HCT116 (cell line): Measurements from ENCODE around the gene KRI1. TPM values are rescaled to one million over a fixed set of nuclear protein-coding genes. Genes with fewer than 3 reads are reported as not detected.

Experiments used
- ATAC-seq: fragments of 200-7000 bp; cut with Tn5 transposase; 2 replicates; pipeline ENCODE4 v1.9.1; 2020; ENCODE audit warnings: mild to moderate bottlenecking, moderate library complexity
- Bru-seq: library from RNA; stranded (reverse); fragments of 400-500 nt; gene quantifications from one replicate; lab custom pipeline; 2021; lab: Mats Ljungman, UMichigan
- BruChase-seq, 2 experiments: library from RNA; stranded (reverse); fragments of 400-500 nt; gene quantifications; one replicate each; lab custom pipeline; 2021; lab: Mats Ljungman, UMichigan
- BruUV-seq: library from RNA; stranded (reverse); fragments of 400-500 nt; replicated peaks from 2 replicates; lab custom pipeline; 2021; lab: Mats Ljungman, UMichigan
- CTCF ChIA-PET: fragments of 300-600 bp; sonication (Branson Sonifier 250); formaldehyde crosslinking; loops from one replicate; lab custom pipeline; 2021; ENCODE audit warnings: antibody characterized with exemption; lab: Charles Lee
- POLR2A ChIA-PET: fragments of 300-600, 350-600 bp; sonication (Branson Sonifier 250); formaldehyde crosslinking; loops from one replicate; lab custom pipeline; 2021; ENCODE audit warnings: antibody characterized with exemption; lab: Charles Lee
- RAD21 ChIA-PET, 2 experiments: fragments of 300-600 bp; sonication (Branson Sonifier 250); formaldehyde crosslinking; loops; one replicate each; lab custom pipeline; 2023; ENCODE audit warnings: low total read pairs in 2 of 2; ENCODE audit not compliant: uncharacterized antibody in 2 of 2, unreplicated experiment in 2 of 2, low non-redundant PET in 1 of 2; lab: Charles Lee
- DNase-seq: peaks from one replicate; pipeline ENCODE4 v3.0.0-alpha.2; 2010; ENCODE audit warnings: low read depth, low spot score
- H2AFZ ChIP-seq: fragments of 200-600 bp; shearing (Covaris generic), sonication (generic); 2 replicates; pipeline ENCODE4 v1.6.1; 2017; ENCODE audit warnings: low read depth, mixed run types, mixed read lengths, antibody characterized with exemption, low read length; ENCODE audit not compliant: poor library complexity, severe bottlenecking
- H3K27ac ChIP-seq: 2 replicates; pipeline ENCODE4 v1.5.1; 2012; ENCODE audit warnings: low read depth, low read length
- H3K27me3 ChIP-seq: fragments of 200-600 bp; sonication (generic); 2 replicates; pipeline ENCODE4 v1.6.1; 2016; ENCODE audit warnings: mixed run types, low read length, mixed read lengths; ENCODE audit not compliant: insufficient read depth
- H3K36me3 ChIP-seq, 2 experiments: fragments of 200-500 bp in 1 of 2; fragments of 200-600 bp in 1 of 2; sonication (Bioruptor generic) in 1 of 2; sonication (generic) in 1 of 2; 2 replicates each; pipeline versions ENCODE4 v1.5.1 to v1.6.1; 2014 to 2016; ENCODE audit warnings: low read length in 2 of 2, inconsistent platforms in 1 of 2, mixed read lengths in 1 of 2, mixed run types in 1 of 2; ENCODE audit not compliant: insufficient read depth in 2 of 2, control insufficient read depth in 1 of 2
- H3K4me1 ChIP-seq, 2 experiments: fragments of 200-600 bp in 1 of 2; sonication (generic) in 1 of 2; 2 replicates each; pipeline versions ENCODE4 v1.5.1 to v1.6.1; 2012 to 2017; ENCODE audit warnings: low read length in 2 of 2, inconsistent platforms in 1 of 2, mild to moderate bottlenecking in 1 of 2, mixed read lengths in 1 of 2, mixed run types in 1 of 2, moderate library complexity in 1 of 2; ENCODE audit not compliant: insufficient read depth in 2 of 2, control insufficient read depth in 1 of 2
- H3K4me2 ChIP-seq: fragments of 200-600 bp; sonication (generic); 2 replicates; pipeline ENCODE4 v1.6.1; 2017; ENCODE audit warnings: mixed run types, low read length, mixed read lengths
- H3K4me3 ChIP-seq, 2 experiments: fragments of 200-600 bp in 1 of 2; sonication (generic) in 1 of 2; replicated peaks in 1 of 2; 2 replicates each; pipeline ENCODE4 v1.5.1; 2011 to 2016; ENCODE audit warnings: low read length in 2 of 2, control low read depth in 1 of 2, low read depth in 1 of 2, mild to moderate bottlenecking in 1 of 2, mixed read lengths in 1 of 2, mixed run types in 1 of 2
- H3K79me2 ChIP-seq: fragments of 200-600 bp; sonication (generic); 2 replicates; pipeline ENCODE4 v1.6.1; 2017; ENCODE audit warnings: mild to moderate bottlenecking, mixed run types, low read length, moderate library complexity, mixed read lengths; ENCODE audit not compliant: insufficient read depth
- H3K9ac ChIP-seq: fragments of 200-600 bp; sonication (generic); 2 replicates; pipeline ENCODE4 v1.6.1; 2016; ENCODE audit warnings: low read length, mixed read lengths
- H3K9me2 ChIP-seq: fragments of 200-600 bp; sonication (generic), shearing (Covaris generic); 2 replicates; pipeline ENCODE4 v1.6.1; 2017; ENCODE audit warnings: mixed run types, mild to moderate bottlenecking, moderate library complexity; ENCODE audit not compliant: insufficient read depth
- H3K9me3 ChIP-seq, 2 experiments: fragments of 200-500 bp in 1 of 2; fragments of 200-600 bp in 1 of 2; sonication (Bioruptor generic) in 1 of 2; sonication (generic) in 1 of 2; 2 replicates each; pipeline ENCODE4 v1.6.1; 2014 to 2017; ENCODE audit warnings: low read length in 2 of 2, mixed read lengths in 2 of 2, inconsistent platforms in 1 of 2, low read depth in 1 of 2, mild to moderate bottlenecking in 1 of 2, mixed run types in 1 of 2, moderate library complexity in 1 of 2; ENCODE audit not compliant: control insufficient read depth in 1 of 2, insufficient read depth in 1 of 2
- H4K20me1 ChIP-seq: fragments of 200-600 bp; sonication (generic), shearing (Covaris generic); 2 replicates; pipeline ENCODE4 v1.6.1; 2017; ENCODE audit warnings: mixed run types, mild to moderate bottlenecking, moderate library complexity; ENCODE audit not compliant: insufficient read depth
- EGR1 ChIP-seq: IDR thresholded peaks from 2 replicates; pipeline ENCODE4 v1.6.1; 2012; ENCODE audit warnings: low read depth
- ELF1 ChIP-seq: IDR thresholded peaks from 2 replicates; pipeline ENCODE4 v1.6.1; 2012; ENCODE audit warnings: low read depth, borderline replicate concordance
- EZH2 ChIP-seq: fragments of 200-600 bp; sonication (generic); IDR thresholded peaks from 2 replicates; pipeline ENCODE4 v1.6.1; 2017; ENCODE audit warnings: antibody characterized with exemption, mixed run types
- JUND ChIP-seq: IDR thresholded peaks from 2 replicates; pipeline ENCODE4 v1.6.1; 2012
- POLR2A ChIP-seq: IDR thresholded peaks from 2 replicates; pipeline ENCODE4 v1.7.0; 2011; ENCODE audit warnings: borderline replicate concordance; ENCODE audit not compliant: insufficient read depth, insufficient read length; ENCODE audit errors: extremely low read depth
- POLR2AphosphoS5 ChIP-seq: IDR thresholded peaks from 2 replicates; pipeline ENCODE4 v1.6.1; 2011; ENCODE audit warnings: mild to moderate bottlenecking, low read depth, low read length, moderate library complexity
- SIN3A ChIP-seq: IDR thresholded peaks from 2 replicates; pipeline ENCODE4 v1.6.1; 2012; ENCODE audit warnings: low read depth
- SP1 ChIP-seq: IDR thresholded peaks from 2 replicates; pipeline ENCODE4 v1.6.1; 2012; ENCODE audit warnings: low read depth
- TCF7L2 ChIP-seq: IDR thresholded peaks from 2 replicates; pipeline ENCODE4 v1.7.0; 2011; ENCODE audit warnings: borderline replicate concordance, inconsistent platforms; ENCODE audit not compliant: insufficient read depth, insufficient read length; ENCODE audit errors: extremely low read depth
- YY1 ChIP-seq: IDR thresholded peaks from 2 replicates; pipeline ENCODE4 v1.6.1; 2011; ENCODE audit warnings: low read length, low read depth, moderate library complexity, mild to moderate bottlenecking; ENCODE audit not compliant: insufficient replicate concordance; ENCODE audit errors: extremely low read depth
- intact Hi-C: fragments of 100-400 bp; cut with micrococcal nuclease; formaldehyde crosslinking; loops from 2 replicates; pipeline ENCODE4 v1.10.0; 2022
- long read RNA-seq: library from polyadenylated mRNA; unstranded; transcript quantifications from one replicate; pipeline ENCODE4 v2.0.0, GENCODE V29; 2021; ENCODE audit not compliant: unreplicated experiment
- polyA plus RNA-seq: library from polyadenylated mRNA; unstranded; fragments of >200 nt; gene quantifications from 2 replicates; pipeline ENCODE4 v1.2.1, GENCODE V29; 2012; ENCODE audit warnings: missing spikeins
- total RNA-seq: library from RNA; stranded (reverse); gene quantifications from one replicate; pipeline ENCODE4 v1.2.1, GENCODE V29; 2021; ENCODE audit not compliant: unreplicated experiment
- TF ChIP-seq, protein P1 (sequence below): IDR thresholded peaks from 2 replicates; pipeline ENCODE4 v1.6.1; 2012
- TF ChIP-seq, protein P2 (sequence below), 3 experiments: fragments of 200-600 bp in 1 of 3; sonication (generic) in 1 of 3; IDR thresholded peaks in 2 of 3; conservative IDR thresholded peaks in 1 of 3; 2 replicates each; pipeline ENCODE4 v1.5.1; 2012 to 2017; ENCODE audit warnings: low read depth in 2 of 3, low read length in 2 of 3, antibody characterized with exemption in 1 of 3, borderline replicate concordance in 1 of 3, control low read depth in 1 of 3, mild to moderate bottlenecking in 1 of 3, mixed read lengths in 1 of 3, mixed run types in 1 of 3, moderate library complexity in 1 of 3; ENCODE audit not compliant: insufficient read depth in 1 of 3

KRI1 gene
- total RNA-seq (44.0 TPM), Bru-seq, nascent RNA (percentile 82 among the genes with signal in this experiment), BruChase-seq, experiment 1, labeled RNA remaining after a 6-hour chase (percentile 87 among the genes with signal in this experiment), BruChase-seq, experiment 2, labeled RNA remaining after a 2-hour chase (percentile 89 among the genes with signal in this experiment)
- polyA plus RNA-seq, result 27.5 and 32.5 TPM in 2 replicates
- long read RNA-seq, transcript KRI1-201 (19 exons, 3,023 nt), result major isoform, 43 of 101 reads
- long read RNA-seq, transcript KRI1-203 (18 exons, 2,545 nt), result minor isoform, 14 of 101 reads
- long read RNA-seq, partial matches to known transcripts, result 28 of 101 reads
- long read RNA-seq, other reads (novel, unspliced or antisense), result 15 of 101 reads

DNA sequence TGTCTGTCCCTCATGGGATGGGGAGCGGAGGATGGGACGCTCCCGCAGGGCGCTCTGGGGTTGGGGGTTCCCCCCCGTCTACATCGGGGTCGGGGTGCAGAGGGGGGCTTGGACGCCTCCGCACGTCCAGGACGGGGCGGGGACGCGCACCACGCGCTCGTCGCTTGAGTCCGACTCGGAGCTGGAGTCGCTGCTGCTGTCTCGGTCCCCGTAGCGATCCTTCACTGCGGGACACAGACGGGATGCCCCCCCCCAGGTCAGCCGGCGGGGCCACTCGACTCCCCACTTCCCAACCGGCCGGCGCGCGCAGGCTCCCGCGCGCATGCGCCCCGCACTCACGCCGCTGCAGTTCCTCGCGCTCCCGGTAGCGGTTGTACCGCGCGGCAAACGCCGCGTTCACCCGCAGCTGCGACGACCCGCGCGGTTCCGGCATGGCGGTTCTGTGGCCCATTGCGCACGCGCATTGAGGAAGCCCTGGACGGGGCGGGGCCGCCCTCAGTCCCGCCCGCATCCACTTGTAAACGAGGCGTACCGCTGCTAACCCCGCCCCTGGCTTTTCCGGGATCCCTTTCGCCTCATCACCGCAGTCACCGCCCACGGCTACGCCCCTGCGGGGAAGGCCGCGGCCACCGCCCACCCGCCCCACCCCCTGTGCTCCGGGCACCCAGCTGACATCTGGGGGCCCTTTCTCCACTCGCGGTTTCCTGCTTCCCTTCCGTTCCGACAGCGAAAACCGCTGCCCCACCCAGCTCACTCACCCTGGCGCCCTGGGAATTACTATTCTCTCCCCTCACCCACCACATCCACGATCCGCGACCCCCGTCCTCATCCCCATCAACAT lies at the start of gene KRI1:
Gene KRI1 (minus strand): TSS at position 444 of the 841 bp plus-strand sequence. CDS start 11 bp downstream, at position 433.
- Histone ChIP-seq H3K36me3 (peaks cover 2 to 18% of the 10 kb centered on the region in 2 experiments; a peak in 2 of 4 replicates), H3K4me2 (peak within 1 kb of the TSS; percentile 98), H3K9me3 (no peaks in the 10 kb centered on the region), H3K27ac (peak within 1 kb of the TSS; percentile 91), H3K9ac (peak within 1 kb of the TSS; percentile 99), H3K79me2 (peaks cover 25% of the 10 kb centered on the region), H3K9me2 (no peaks in the 10 kb centered on the region), H3K27me3 (no peaks in the 10 kb centered on the region), H4K20me1 (no peaks in the 10 kb centered on the region), H2AFZ (no peak within 1 kb of the TSS), H3K4me1 (peaks cover 31 to 46% of the 10 kb centered on the region in 2 experiments)
- RAD21 ChIA-PET, result interaction anchor here in 1 of 2 experiments (0.7 kb wide), 1 partner anchor 757 kb away, joined by 4 read pairs; no protein-coding TSS in a partner anchor
- CTCF ChIA-PET, result interaction anchor here (1.0 to 1.3 kb wide), 4 partner anchors 25 to 134 kb away, joined by 3 to 4 read pairs (median 4); partner anchors contain the start of gene S1PR5
- ATAC-seq, result peak; percentile 60
- intact Hi-C loops, result loop anchor here (5.0 kb wide), 3 partner anchors 63 to 163 kb away; partner anchors contain the start of genes CDC37, ILF3 and KEAP1
- POLR2A ChIA-PET, result interaction anchor here (1.3 kb wide), 1 partner anchor 13 kb away, joined by 5 read pairs; no protein-coding TSS in a partner anchor
- DNase-seq, result peak; percentile 90
- no TSS peak for BruUV-seq
- no peak for TF ChIP-seq EZH2
- TF ChIP-seq SP1, result peak; percentile 44
- peak; percentile 76 for TF ChIP-seq SIN3A
- TF ChIP-seq EGR1, result peak; percentile 81
- TF ChIP-seq, protein P1, sequence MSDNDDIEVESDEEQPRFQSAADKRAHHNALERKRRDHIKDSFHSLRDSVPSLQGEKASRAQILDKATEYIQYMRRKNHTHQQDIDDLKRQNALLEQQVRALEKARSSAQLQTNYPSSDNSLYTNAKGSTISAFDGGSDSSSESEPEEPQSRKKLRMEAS, result peak; percentile 97
- TF ChIP-seq JUND, result no peak
- peak; percentile 85 for TF ChIP-seq POLR2A
- peak; percentile 80 for TF ChIP-seq YY1
- TF ChIP-seq, protein P2, sequence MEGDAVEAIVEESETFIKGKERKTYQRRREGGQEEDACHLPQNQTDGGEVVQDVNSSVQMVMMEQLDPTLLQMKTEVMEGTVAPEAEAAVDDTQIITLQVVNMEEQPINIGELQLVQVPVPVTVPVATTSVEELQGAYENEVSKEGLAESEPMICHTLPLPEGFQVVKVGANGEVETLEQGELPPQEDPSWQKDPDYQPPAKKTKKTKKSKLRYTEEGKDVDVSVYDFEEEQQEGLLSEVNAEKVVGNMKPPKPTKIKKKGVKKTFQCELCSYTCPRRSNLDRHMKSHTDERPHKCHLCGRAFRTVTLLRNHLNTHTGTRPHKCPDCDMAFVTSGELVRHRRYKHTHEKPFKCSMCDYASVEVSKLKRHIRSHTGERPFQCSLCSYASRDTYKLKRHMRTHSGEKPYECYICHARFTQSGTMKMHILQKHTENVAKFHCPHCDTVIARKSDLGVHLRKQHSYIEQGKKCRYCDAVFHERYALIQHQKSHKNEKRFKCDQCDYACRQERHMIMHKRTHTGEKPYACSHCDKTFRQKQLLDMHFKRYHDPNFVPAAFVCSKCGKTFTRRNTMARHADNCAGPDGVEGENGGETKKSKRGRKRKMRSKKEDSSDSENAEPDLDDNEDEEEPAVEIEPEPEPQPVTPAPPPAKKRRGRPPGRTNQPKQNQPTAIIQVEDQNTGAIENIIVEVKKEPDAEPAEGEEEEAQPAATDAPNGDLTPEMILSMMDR (IDR thresholded peaks at IDR 0.05 in 2 of 3, conservative IDR thresholded peaks at IDR 0.05 in 1 of 3; ENCODE audit: borderline replicate concordance in 1 of 3, insufficient read depth in 1 of 3, low read depth in 2 of 3, low read length in 2 of 3), result peak in 1 of 3 experiments; percentile 38; a peak in 2 of 6 replicates
- TF ChIP-seq TCF7L2, result no peak
- no peak; the same call in 1 of the 2 replicates for TF ChIP-seq ELF1
- TF ChIP-seq POLR2AphosphoS5, result peak; percentile 96
- TF ChIP-seq, all 23 proteins: peak for 8
- H3K4me3 ChIP-seq, result peak within 1 kb of the TSS; percentile 76 to 95
